AG10803 (cell line): ENCODE data around the gene ESD.

Source experiments
- DNase-seq: peaks from one replicate; pipeline ENCODE4 v3.0.0; 2010; ENCODE audit warnings: low read depth
- H3K4me3 ChIP-seq: 2 replicates; pipeline ENCODE4 v1.5.1; 2011; ENCODE audit warnings: mild to moderate bottlenecking, low read length, control low read depth
- CTCF ChIP-seq: conservative IDR thresholded peaks from 2 replicates; pipeline ENCODE4 v1.5.1; 2011; ENCODE audit warnings: mild to moderate bottlenecking, low read length, control low read depth, inconsistent platforms

Gene ESD

GRCh38 chr13:46728777-46729176 is 68.2 kb downstream of the ESD start:
- DNase-seq = no peak
- TF ChIP-seq CTCF = peak; percentile 19; the same call in 1 of the 2 replicates
- H3K4me3 ChIP-seq = no peak overlapping the region

GRCh38 chr13:46726347-46726746 is 70.6 kb downstream of the ESD start:
- no peak for TF ChIP-seq CTCF
- no peak overlapping the region for H3K4me3 ChIP-seq
- DNase-seq = no peak
